CD4-positive, alpha-beta T cell treated with Interleukin-17A for 1 hour (primary cell): ENCODE data around the gene GABRB1.
A peak's percentile ranks its signal among the peaks of the same experiment; 100 is the strongest.
"Not testable (repeated sequence)": the region's sequence is repeated elsewhere in the genome, so short reads cannot be mapped to it uniquely, and the experiment has no call there.

Experiments used
- DNase-seq: peaks from one replicate; pipeline ENCODE4 v3.0.0-alpha.2; 2020

Gene GABRB1

DNA sequence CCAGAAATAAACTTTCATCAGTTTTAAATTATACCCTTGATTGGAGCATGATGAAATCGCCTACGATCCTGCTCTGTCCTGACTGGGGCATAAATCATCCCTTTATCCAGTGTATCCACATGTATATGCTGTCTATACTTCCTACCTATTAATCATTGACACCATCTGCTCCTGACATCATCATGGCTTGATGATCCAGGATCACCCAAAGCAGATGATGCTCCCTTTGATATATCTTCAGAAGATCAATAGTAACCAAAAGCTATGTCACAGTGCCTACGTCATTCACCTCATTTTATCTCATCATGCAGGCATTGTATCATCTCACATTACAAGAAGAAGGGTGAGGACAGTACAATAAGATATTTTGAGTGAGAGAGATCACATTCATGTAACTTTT is 294.7 kb downstream of the GABRB1 start:
- DNase-seq, result no peak

DNA sequence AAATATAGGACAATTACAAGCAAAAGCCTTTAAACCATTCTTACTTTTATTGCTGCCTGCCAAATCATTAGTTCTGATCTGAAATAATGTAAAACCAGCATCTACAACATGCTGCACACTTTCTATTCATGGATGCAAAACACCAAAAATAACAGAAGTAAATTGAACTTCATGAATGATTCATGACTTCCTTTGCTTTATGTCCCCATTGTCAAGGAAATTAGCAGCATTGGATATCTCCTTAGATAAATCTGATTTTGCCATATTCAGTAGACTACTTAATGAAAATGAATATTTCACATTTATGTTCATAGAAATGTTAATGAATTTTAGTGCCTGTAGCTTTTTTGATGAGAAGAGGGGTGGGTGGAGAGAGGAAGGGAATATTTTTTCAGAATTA is 299.5 kb downstream of the GABRB1 start:
- DNase-seq, result no peak

DNA sequence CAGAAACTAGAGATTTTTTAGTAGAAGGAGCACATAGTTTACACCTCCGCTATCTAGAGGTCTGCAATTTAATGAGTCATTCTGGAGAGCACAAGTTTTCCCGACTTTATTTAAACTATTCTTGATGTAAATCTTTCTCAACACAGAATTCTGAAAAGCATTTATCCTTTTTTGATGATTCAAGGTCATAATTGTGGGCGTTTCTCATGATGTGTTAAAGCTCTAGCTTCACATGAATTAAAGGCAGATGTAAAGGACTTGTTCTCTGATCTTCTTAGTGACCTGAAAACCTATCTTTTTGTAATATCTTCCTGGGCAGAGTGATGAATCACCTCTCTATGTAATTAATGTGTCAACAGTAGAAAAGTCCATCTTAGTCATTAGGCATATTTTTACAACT is 303.3 kb downstream of the GABRB1 start:
- no peak for DNase-seq

DNA sequence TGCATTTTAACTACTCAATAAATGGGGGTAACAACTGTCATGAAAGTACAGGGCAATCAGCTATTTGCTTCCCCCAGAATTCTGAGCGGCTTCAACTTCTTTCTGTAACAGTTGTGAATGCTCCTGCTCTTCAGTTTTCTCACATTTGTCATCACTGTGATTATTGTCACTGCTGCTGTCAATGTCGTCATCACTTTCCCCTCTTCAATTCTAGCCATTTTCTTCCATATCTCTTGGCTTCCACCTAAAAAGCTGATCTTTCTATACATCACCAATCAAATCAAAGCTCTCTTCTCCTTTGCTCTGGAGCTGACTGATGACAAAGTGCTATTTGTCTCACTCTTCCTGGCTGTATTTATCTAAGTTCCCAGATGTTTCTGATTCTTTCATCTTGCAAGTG is 306.5 kb downstream of the GABRB1 start:
- no peak for DNase-seq

DNA sequence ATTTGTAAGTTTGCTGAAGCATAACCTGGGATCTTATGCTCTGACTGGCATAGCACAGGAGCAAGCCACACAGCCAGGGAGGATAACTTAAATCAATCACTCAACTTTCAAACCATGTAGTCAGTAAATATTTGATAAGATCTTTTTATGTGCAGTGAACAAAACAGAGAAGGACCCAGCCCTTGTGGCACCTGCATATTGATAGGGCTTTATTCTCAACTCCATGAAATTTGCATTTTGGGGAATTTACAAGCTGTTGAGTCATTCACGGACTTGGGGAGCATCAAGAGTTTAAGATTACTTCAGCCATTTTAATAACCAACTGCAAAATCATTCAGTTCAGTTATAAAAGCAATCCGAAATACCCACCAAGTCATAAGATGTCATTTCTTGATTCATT is 309.5 kb downstream of the GABRB1 start:
- DNase-seq, result no peak

DNA sequence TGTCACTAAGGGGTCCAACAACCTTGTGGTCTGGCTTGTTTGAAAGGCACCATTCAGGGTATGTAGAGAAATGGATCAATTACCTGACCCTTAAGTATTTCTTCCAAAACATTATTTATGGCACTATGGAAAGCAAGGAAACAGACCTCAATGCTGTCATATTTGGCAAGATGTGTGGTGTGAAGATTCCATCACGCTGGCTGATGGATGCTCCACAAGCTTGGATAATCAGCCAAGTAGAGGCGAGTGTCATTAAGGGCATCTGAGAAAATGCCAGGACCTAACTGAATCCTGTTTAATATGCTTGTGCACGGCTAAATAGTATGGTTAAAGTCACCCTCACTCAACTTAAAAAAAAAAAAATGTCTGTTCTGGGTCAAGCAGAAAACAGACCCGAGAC is 311.4 kb downstream of the GABRB1 start:
- no peak for DNase-seq

DNA sequence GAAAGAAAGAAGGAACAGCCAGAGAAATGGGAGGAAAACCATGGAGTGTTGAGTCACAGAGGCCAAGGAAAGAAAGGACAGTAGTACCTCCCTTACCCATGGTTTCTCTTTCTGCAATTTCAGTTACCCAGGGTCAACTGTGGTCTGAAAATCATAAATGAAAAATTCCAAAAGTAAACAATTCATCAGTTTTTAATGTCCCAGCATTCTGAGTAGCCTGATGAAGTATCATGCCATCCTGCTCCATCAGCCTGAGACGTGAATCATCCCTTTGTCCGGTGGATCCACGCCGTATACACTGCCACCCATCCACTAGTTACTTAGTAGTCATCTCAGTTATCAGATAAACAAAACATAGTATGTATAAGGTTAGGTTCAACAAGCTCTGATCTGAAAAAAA is 318.0 kb downstream of the GABRB1 start:
- DNase-seq, result no peak

DNA sequence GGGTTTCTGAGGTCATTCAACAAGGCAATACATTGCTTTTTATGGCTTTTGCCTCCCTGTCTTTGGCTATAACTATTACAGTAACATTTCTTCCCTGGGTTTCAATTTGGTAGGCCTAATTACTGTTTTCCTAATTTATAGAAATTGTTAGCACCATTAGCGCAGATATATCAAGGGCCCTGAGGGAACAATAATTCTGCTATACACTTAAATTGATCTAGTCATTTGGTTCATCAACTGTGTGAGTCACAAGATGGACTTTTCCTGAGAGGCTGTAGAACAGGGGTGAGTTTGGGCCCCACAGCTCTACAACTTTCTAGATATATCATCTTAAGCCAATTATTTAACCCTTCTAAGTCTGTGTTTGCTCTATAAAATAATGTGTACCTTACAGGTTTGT is 324.2 kb downstream of the GABRB1 start:
- DNase-seq, result no peak

DNA sequence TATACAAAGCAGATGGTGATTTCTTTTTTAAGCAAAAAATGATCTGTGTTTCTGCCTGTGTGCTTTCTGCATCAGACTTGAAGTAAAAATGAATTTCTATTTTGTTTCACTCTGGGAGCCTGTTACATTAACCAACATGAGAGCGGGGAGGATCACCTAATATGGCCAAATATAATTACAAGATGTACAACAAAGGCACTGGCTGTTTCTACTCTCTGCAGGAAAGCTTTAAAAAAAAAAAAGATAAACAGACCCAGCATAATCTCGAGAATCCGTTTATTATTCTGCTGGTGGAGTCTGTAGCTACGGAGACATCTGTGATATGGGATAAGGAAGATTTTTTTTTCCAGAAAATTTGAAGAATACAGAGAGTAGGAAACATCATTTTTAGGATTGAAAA is 328.5 kb downstream of the GABRB1 start:
- DNase-seq, result no peak

DNA sequence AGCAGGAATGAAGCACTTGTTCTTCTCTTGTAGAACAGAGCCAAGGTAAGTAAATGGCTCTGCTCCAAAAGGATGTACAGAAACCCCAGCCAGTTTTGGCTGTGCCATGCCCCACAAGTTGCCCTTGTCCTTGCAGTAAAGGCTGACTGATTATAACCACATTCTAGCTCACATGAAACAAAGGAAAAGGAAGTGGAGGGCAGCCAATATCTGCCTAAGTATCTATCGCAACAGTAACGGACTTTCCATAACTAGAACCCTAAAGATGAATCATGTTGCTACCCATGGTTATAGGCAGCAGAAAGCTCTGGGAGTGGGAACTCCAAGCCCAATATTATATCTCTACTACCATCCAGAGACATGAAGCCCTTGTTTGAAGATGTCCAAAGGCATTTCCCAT is 336.4 kb downstream of the GABRB1 start:
- no peak for DNase-seq

DNA sequence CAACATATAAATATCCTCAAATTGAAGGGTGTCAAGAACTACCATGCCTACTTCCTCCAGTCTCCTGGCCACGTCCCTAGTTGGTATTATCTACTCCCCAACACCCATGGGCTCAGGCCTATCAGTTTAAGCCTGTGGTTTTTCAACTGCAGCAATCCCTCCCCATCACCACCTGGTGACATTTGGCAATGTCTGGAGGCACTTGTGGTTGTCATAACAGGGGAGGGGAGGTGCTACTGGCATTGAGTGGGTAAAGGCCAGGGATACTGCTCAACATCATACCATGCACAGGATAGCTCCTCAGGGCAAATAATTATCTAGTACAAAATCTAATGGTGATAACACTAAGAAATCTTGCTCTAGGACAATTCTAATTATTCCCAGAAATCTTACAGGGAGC is 336.8 kb downstream of the GABRB1 start:
- DNase-seq, result no peak

DNA sequence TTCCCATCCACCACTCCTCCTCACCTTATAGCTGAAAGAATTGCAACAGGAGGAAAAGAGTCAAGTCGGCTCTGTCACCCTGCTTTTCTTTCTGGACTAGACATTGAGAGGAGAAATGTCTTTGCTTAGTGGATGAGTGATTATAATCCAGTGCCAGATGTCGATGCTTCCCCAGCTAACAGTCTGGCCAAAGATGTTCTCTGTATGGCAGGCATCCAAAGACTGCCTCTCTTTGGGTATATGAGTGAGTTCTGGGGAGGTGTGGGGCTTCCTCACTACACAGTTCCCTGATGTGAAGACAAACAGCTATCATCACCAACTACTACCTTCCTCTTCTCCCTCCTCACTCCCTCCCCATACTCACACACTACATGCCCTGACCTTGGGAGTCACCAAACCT is 341.2 kb downstream of the GABRB1 start:
- DNase-seq, result no peak

DNA sequence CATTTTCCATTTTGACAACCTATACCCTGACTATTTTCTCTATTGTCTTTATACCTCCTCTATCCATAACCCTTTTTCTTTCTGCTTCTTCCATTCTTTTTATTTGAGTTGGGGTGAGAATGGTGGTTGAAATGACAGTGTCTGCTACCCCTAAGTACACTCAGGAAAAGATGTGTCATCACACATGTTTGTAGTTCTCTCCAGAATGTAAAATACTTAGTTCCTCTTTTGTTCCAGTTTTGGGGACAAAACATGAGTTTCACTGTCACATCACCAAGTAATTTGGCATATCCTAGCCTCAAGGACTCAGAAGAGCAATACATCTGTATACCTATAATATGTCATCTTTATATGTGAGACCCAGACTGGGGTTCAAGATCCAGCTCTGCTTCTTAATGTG is 341.8 kb downstream of the GABRB1 start:
- DNase-seq, result no peak

DNA sequence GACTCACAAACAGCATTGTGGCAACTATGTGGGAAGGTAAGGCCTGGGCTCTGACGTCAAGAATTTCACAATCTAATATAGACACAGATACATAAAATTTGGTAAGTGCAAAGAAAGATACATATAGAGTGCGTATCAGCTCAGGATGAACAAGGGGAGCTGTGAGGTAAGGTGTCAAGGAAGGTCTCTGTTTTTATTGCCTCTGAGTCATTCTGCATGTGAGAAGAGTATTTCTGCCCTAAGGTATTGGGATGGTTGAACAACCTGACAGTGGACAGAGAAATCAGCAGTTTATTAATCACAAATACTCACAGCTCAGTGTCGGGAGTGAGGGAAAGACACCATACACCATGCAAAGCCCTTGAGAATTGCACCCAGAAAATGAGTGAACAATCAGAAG is 342.3 kb downstream of the GABRB1 start:
- DNase-seq, result no peak

DNA sequence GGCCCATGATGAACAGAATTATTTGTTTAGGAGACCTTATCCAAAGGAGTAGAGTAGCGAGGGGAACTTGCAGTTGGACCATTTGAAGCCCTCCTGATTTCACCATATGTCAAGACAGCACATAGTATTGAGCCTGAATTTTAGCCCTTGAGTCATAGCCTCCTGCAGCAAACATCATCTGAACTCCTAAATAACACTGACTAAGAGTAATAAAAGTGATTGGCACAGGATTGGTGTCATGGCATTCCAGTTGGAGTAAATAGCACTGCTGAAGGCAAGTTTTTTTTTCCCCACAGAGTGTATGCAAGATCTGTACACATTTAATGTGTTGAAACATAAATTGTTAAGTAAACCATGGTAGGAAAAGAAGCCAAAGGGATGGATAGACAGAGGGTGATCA is 343.1 kb downstream of the GABRB1 start:
- no peak for DNase-seq

DNA sequence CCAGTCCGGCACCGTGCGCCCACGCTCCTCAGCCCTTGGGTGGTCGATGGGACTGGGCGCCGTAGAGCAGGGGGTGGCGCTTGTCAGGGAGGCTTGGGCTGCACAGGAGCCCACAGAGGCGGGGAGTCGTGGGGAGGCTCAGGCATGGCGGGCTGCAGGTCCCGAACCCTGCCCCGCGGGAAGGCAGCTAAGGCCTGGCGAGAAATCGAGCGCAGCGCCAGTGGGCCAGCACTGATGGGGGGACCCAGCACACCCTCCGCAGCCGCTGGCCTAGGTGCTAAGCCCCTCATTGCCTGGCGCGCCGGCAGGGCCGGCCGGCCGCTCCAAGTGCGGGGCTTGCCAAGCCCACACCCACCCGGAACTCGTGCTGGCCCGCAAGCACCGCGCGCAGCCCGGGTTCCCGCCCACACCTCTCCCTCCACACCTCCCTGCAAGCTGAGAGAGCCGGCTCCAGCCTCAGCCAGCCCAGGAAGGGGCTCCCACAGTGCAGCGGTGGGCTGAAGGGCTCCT is 346.7 kb downstream of the GABRB1 start:
- DNase-seq, result not testable (repeated sequence)

DNA sequence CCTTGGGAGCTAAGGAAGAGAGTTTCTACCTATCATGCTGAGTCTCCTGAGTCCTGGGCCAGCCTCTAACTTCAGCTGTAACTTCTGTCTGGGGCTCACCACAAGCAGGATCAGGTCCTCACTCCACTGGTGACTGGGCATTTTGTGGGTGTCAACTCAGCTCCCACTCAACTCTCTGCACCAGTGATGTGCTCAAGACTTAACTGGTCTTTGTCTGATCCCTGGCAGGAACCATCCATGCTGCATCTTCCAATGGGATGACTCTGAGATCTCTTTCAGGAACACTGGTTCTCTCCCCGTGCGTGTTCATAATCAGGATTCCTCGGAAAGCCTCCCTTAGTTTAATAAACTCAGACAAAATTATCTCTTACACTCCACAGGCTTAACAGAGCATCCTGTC is 349.8 kb downstream of the GABRB1 start:
- no peak for DNase-seq

DNA sequence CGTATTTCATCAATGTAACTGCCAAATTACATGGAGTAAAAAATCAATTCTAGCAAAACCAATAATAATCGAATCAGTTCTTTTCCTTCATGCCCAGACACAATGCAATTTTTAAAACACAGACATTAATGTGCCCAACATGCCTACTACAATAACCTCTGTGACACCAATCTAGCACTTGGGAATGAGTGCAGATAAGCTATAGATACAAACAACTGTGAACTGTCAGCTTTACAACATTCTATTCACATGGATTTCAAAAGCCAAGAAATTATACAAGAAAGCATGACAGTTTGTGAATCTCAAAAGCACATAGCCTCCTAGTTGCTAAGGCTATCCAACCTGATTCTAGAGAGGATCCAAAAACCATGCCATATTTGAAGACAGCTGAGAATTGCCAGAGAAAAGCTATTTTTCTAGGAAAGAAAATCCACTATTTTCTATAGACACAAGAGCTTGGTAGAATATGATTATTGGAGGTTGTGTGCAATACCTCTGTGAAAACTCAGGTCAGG is 351.5 kb downstream of the GABRB1 start:
- no peak for DNase-seq

DNA sequence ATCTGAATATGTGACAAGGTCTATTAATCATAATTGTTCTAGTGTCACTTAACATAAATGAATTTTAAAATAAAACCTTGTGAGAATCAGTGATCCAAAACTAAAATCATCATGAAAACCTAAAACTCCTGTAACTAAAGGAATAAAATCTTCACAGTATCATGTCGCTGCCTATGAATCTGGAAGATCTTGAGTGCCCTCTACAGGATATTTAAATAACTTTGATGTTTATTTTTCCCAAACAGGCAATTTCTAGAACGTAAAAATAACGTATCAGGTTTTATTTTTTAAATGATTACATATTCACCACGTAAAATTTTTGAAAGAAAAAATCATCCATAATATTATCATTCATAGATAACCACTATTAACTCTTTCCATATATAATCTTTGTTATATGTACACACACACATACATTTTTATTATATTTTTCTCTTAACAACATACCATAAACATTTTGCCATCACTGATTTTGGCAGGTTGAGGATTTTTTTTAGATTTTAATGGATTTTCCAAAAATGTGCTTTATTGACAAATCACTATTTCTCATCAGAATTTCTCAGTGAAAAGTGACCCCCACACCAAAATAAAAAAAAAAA is 352.6 kb downstream of the GABRB1 start:
- peak; percentile 20 for DNase-seq

DNA sequence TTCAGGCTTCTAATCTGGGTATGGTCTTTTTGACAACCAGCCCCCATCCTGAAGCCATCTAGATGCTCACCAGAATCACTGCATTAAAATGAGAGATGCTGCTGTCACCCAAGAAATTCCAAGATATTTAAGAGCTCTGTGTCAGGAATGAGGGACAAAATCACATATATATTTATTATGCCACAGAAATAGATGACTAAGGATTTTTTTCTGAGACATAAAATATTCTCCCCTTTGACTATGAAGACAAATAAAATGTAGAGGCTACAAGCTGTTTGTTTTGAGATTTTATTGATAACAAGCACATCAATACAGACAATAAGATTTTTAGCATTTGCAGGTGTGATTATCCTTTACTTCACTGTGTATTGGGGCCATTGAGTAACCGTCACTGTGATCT is 354.8 kb downstream of the GABRB1 start:
- DNase-seq, result no peak

DNA sequence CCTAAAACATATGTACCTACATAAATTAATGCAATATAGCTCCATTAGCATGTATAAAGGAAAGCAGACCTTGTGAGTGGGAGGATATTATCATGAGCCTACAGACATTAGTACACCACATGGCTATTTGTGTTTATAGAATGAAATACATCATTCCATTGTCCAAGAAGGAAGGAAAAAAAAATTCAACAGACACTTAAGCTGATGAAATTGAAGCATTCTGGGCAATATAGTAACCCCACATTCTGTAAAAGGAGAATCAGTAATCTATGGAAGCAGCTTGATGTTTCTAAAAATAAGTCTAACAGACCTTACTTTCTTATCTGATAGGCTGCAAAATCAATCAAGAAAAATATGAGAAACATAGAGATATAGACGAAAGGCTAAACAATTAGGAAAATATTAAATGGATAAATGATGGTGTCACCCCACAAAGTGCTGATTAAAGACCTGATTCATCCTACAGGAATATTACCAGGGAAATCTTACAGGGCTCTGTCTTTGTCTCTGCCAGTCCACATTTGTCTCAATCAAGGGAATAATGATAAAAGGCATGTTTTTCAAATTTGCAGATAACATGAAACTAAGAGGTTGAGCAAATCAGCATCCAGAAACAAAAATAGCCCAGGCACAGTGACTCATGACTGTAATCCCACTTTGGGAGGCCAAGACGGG is 355.3 kb downstream of the GABRB1 start:
- no peak for DNase-seq

DNA sequence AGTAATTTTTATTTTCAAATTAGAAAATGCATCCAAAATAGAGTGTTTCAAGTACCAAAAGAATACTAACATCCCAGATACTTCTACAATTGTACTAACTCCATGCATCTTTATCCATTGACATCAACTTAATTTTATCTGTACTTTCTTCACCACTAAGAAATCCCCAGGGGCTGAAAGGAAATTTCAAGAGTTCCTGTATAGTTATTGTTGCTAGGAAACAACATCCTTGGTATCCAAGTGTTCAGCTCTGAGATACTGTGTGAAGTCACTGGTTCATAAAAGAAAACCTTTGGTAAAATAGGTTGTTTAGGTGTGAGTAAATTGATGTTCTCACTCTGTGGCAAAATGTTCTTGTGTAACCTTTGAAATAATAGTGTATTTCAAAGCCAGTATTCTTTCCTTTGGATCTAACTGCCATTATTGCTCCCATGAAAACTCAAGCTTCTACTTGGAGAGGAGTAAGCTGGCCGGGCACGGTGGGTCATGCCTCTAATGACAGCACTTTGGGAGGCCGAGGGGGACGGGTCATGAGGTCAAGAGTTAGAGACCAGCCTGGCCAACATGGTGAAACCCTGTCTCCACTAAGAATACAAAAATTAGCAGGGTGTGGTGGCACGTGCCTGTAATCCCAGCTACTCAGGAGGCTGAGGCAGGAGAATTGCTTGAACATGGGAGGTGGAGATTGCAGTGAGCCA is 359.2 kb downstream of the GABRB1 start:
- DNase-seq, result no peak

DNA sequence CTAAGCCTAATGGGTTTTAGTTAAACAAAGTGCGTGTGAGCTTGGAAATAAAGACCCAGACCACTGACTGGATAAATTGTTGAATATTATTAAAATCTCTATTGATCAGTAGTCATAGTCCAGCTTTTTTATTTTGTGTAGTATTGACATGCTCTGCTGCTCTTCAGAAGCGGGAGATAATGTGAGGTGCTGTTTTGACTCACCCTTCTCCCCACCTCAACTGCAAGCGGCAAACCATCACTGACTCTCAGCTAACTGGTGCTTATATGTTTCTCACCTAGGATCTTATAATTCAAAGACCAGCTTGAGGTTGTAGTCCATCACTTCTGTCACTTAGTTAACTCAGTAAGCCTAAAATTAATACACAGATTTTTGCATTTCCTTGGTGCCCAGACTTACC is 359.9 kb downstream of the GABRB1 start:
- DNase-seq, result no peak

DNA sequence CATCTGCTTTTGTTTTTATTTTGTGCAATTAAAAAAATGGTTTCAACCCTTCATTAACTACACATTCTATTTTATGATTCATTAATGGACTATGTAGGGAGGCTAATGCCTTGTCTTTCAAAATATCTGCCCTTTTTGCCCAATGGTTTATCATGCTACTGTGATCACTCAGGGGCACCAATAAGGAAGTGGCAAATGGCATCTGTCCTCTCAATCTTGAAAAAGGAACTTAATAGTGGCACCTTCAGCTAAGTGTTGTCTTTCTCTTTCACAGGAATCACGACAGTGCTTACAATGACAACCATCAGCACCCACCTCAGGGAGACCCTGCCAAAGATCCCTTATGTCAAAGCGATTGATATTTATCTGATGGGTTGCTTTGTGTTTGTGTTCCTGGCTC is 375.0 kb downstream of the GABRB1 start:
- no peak for DNase-seq
